ENCODE measurements around the gene AVPR2.

- no peak for TF ChIP-seq CBX8 (IDR thresholded peaks at IDR 0.05)
- no peak for TF ChIP-seq CEBPB (IDR thresholded peaks at IDR 0.05)
- no peak for TF ChIP-seq CHD2 (IDR thresholded peaks at IDR 0.05; ENCODE audit: low read length, partially characterized antibody)
- no peak for TF ChIP-seq CTCF (IDR thresholded peaks at IDR 0.05)
- TF ChIP-seq MAFK (IDR thresholded peaks at IDR 0.05; ENCODE audit: partially characterized antibody), result no peak
- TF ChIP-seq REST (IDR thresholded peaks at IDR 0.05), result no peak
- TF ChIP-seq MAZ (IDR thresholded peaks at IDR 0.05; ENCODE audit: borderline replicate concordance, low read depth, low read length), result no peak
- no peak for TF ChIP-seq TP53 (CRISPR knock-in tag; IDR thresholded peaks at IDR 0.05)
- TF ChIP-seq E2F6 (IDR thresholded peaks at IDR 0.05; ENCODE audit: borderline replicate concordance, low read depth), result no peak
- TF ChIP-seq EP300 (IDR thresholded peaks at IDR 0.05), result no peak
Measured at GRCh38 chrX:153882557-153882956, 21.9 kb upstream of the AVPR2 start.
